Measurements from ENCODE around the gene TFAP2A.
A peak's percentile ranks its signal among the peaks of the same experiment; 100 is the strongest.

TFAP2A gene

DNA sequence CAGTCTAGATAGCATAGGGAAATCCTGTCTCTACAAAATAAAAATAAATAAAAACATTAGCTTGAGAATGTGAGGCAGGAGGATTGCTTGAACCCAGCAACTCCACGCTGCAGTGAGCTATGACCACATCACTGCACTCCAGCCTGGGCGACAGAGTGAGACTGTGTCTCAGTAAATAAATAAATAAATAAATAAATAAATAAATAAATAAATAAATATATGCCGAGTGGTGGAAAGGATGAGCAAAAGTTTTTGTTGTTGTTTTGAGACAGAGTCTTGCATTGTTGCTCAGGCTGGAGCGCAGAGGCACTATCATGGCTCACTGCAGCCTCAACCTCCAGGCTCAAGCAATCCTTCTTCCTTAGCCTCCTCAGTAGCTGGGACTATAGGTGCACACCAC, 53.4 kb downstream of the TFAP2A start (continued):
- TF ChIP-seq ZNF169 (tag by site-specific recombination; IDR thresholded peaks at IDR 0.05) (no peak), ZNF266 (tag by site-specific recombination; IDR thresholded peaks at IDR 0.05; ENCODE audit: low read depth) (peak; percentile 75; the same call in 1 of the 2 replicates), ZNF302 (tag by site-specific recombination; IDR thresholded peaks at IDR 0.05; ENCODE audit: low read depth) (no peak), ZNF548 (tag by site-specific recombination; IDR thresholded peaks at IDR 0.05) (no peak), ZNF610 (tag by site-specific recombination; IDR thresholded peaks at IDR 0.05; ENCODE audit: borderline replicate concordance) (0 out of 2 replicates have a peak, but pooled peaks have one; percentile 23), ZEB2 (tag by site-specific recombination; IDR thresholded peaks at IDR 0.05) (no peak), ZNF311 (tag by site-specific recombination; IDR thresholded peaks at IDR 0.05; ENCODE audit: borderline replicate concordance) (no peak), ZNF146 (tag by site-specific recombination; IDR thresholded peaks at IDR 0.05) (no peak), ZNF341 (tag by site-specific recombination; IDR thresholded peaks at IDR 0.05; ENCODE audit: low read depth) (0 out of 2 replicates have a peak, but pooled peaks have one; percentile 31), ZNF768 (tag by site-specific recombination; IDR thresholded peaks at IDR 0.05) (no peak), RBAK (tag by site-specific recombination; IDR thresholded peaks at IDR 0.05) (0 out of 2 replicates have a peak, but pooled peaks have one; percentile 38), HOXD13 (CRISPR knock-in tag; IDR thresholded peaks at IDR 0.05; ENCODE audit: borderline replicate concordance) (no peak), ZNF366 (tag by site-specific recombination; conservative IDR thresholded peaks at IDR 0.05) (no peak), ZNF404 (tag by site-specific recombination; IDR thresholded peaks at IDR 0.05) (no peak), KLF7 (tag by site-specific recombination; IDR thresholded peaks at IDR 0.05; ENCODE audit: borderline replicate concordance) (no peak), ZBTB44 (tag by site-specific recombination; IDR thresholded peaks at IDR 0.05) (no peak), MEIS1 (CRISPR knock-in tag; IDR thresholded peaks at IDR 0.05; ENCODE audit: borderline replicate concordance) (no peak), ZNF239 (tag by site-specific recombination; IDR thresholded peaks at IDR 0.05) (no peak), ZNF132 (tag by site-specific recombination; IDR thresholded peaks at IDR 0.05; ENCODE audit: borderline replicate concordance) (no peak), ZNF639 (tag by site-specific recombination; IDR thresholded peaks at IDR 0.05) (no peak), ZNF248 (tag by site-specific recombination; IDR thresholded peaks at IDR 0.05) (no peak), ZNF521 (tag by site-specific recombination; IDR thresholded peaks at IDR 0.05) (no peak), SP3 (tag by site-specific recombination; IDR thresholded peaks at IDR 0.05) (no peak), ZNF16 (tag by site-specific recombination; IDR thresholded peaks at IDR 0.05; ENCODE audit: low read depth) (no peak), BCL11A (tag by site-specific recombination; IDR thresholded peaks at IDR 0.05; ENCODE audit: low read depth) (no peak), ZNF354C (tag by site-specific recombination; IDR thresholded peaks at IDR 0.05; ENCODE audit: borderline replicate concordance, low read depth) (0 out of 2 replicates have a peak, but pooled peaks have one; percentile 33), ZNF596 (tag by site-specific recombination; IDR thresholded peaks at IDR 0.05) (no peak), ZBTB20 (tag by site-specific recombination; IDR thresholded peaks at IDR 0.05) (no peak), ZNF660 (tag by site-specific recombination; IDR thresholded peaks at IDR 0.05) (no peak), ZNF704 (tag by site-specific recombination; IDR thresholded peaks at IDR 0.05) (no peak), SCRT2 (tag by site-specific recombination; IDR thresholded peaks at IDR 0.05) (no peak)
- TF ChIP-seq, protein P1, sequence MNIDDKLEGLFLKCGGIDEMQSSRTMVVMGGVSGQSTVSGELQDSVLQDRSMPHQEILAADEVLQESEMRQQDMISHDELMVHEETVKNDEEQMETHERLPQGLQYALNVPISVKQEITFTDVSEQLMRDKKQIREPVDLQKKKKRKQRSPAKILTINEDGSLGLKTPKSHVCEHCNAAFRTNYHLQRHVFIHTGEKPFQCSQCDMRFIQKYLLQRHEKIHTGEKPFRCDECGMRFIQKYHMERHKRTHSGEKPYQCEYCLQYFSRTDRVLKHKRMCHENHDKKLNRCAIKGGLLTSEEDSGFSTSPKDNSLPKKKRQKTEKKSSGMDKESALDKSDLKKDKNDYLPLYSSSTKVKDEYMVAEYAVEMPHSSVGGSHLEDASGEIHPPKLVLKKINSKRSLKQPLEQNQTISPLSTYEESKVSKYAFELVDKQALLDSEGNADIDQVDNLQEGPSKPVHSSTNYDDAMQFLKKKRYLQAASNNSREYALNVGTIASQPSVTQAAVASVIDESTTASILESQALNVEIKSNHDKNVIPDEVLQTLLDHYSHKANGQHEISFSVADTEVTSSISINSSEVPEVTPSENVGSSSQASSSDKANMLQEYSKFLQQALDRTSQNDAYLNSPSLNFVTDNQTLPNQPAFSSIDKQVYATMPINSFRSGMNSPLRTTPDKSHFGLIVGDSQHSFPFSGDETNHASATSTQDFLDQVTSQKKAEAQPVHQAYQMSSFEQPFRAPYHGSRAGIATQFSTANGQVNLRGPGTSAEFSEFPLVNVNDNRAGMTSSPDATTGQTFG (tag by site-specific recombination; IDR thresholded peaks at IDR 0.05; ENCODE audit: borderline replicate concordance), result no peak
- TF ChIP-seq, protein P2, sequence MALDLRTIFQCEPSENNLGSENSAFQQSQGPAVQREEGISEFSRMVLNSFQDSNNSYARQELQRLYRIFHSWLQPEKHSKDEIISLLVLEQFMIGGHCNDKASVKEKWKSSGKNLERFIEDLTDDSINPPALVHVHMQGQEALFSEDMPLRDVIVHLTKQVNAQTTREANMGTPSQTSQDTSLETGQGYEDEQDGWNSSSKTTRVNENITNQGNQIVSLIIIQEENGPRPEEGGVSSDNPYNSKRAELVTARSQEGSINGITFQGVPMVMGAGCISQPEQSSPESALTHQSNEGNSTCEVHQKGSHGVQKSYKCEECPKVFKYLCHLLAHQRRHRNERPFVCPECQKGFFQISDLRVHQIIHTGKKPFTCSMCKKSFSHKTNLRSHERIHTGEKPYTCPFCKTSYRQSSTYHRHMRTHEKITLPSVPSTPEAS (tag by site-specific recombination; IDR thresholded peaks at IDR 0.05), result no peak
- TF ChIP-seq, protein P3, sequence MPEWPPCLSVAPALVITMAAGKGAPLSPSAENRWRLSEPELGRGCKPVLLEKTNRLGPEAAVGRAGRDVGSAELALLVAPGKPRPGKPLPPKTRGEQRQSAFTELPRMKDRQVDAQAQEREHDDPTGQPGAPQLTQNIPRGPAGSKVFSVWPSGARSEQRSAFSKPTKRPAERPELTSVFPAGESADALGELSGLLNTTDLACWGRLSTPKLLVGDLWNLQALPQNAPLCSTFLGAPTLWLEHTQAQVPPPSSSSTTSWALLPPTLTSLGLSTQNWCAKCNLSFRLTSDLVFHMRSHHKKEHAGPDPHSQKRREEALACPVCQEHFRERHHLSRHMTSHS (tag by site-specific recombination; IDR thresholded peaks at IDR 0.05), result no peak

All from HEK293 (cell line).